GM19395 (cell line): ENCODE measurements around the gene ASB4.
"Not testable (repeated sequence)": the region's sequence is repeated elsewhere in the genome, so short reads cannot be mapped to it uniquely, and the experiment has no call there.

Source experiments
- ATAC-seq: cut with Tn5 transposase; IDR thresholded peaks from one replicate; pipeline ENCODE4 v1.9.1; 2021; ENCODE audit warnings: mild to moderate bottlenecking, moderate library complexity; ENCODE audit not compliant: unreplicated experiment

Gene ASB4

GRCh38 chr7:95550546-95550945 lies 64.8 kb downstream of the ASB4 start:
- no peak for ATAC-seq

GRCh38 chr7:95552010-95552926 lies 66.5 kb downstream of the ASB4 start:
- not testable (repeated sequence) for ATAC-seq

GRCh38 chr7:95553939-95554338 lies 68.2 kb downstream of the ASB4 start:
- ATAC-seq = no peak

- ATAC-seq = no peak
Measured at GRCh38 chr7:95556777-95557176, 71.0 kb downstream of the ASB4 start.

- no peak for ATAC-seq
Measured at GRCh38 chr7:95558864-95559263, 73.1 kb downstream of the ASB4 start.

- ATAC-seq = no peak
Measured at GRCh38 chr7:95560674-95561073, 74.9 kb downstream of the ASB4 start.

- no peak for ATAC-seq
Measured at GRCh38 chr7:95569720-95570119, 84.0 kb downstream of the ASB4 start.

- no peak for ATAC-seq
Measured at GRCh38 chr7:95577137-95577536, 91.4 kb downstream of the ASB4 start.

GRCh38 chr7:95578299-95578855 lies 92.6 kb downstream of the ASB4 start:
- no peak for ATAC-seq

GRCh38 chr7:95579318-95579717 lies 93.6 kb downstream of the ASB4 start:
- ATAC-seq = no peak

- no peak for ATAC-seq
Measured at GRCh38 chr7:95581467-95581866, 95.7 kb downstream of the ASB4 start.

- no peak for ATAC-seq
Measured at GRCh38 chr7:95582578-95583293, 97.0 kb downstream of the ASB4 start.

GRCh38 chr7:95583834-95584621 lies 98.3 kb downstream of the ASB4 start:
- no peak for ATAC-seq

- no peak for ATAC-seq
Measured at GRCh38 chr7:95584769-95585425, 99.2 kb downstream of the ASB4 start.

- ATAC-seq = no peak
Measured at GRCh38 chr7:95585426-95585789, 99.7 kb downstream of the ASB4 start.

GRCh38 chr7:95586951-95587301 lies 101.2 kb downstream of the ASB4 start:
- ATAC-seq = no peak

- no peak for ATAC-seq
Measured at GRCh38 chr7:95589031-95589430, 103.3 kb downstream of the ASB4 start.

GRCh38 chr7:95589766-95590165 lies 104.0 kb downstream of the ASB4 start:
- no peak for ATAC-seq
